Measurements from ENCODE around the gene ADAMTS8.
"Not testable (repeated sequence)": the region's sequence is repeated elsewhere in the genome, so short reads cannot be mapped to it uniquely, and the experiment has no call there.

ADAMTS8 gene

DNA sequence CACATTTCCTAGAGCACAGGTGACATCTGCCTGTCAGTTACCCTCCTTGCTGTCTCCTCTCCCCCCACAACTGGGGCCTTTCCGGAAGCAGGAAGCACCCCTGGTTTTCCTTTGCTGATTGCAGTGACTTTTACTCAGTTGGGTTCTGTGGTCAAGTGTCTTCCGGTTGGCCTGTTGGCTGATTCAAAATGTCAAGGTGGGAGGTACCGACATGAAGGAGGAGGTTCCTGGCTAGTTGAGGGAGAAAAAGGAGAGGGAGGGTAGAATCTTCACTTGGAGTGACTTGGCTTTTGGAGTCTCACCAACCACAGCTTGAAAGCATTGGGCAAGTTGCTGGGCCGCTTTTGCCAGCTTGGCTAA lies 10.7 kb upstream of the ADAMTS8 start:
- DNase-seq (no peak), ATAC-seq (replicated peaks) (peak; percentile 14)
- Mint-ChIP-seq H3K9me3 (no peaks in the 10 kb centered on the region), H3K27ac (peak overlapping the region in 1 of 2 donors; percentile 47), H3K4me3 (peak overlapping the region; percentile 23 to 52), H3K4me1 (ENCODE audit: low read depth in 2 of 2) (peaks cover 12 to 18% of the 10 kb centered on the region in 2 donors), H3K27me3 (no peaks in the 10 kb centered on the region), H3K36me3 (ENCODE audit: insufficient read depth) (peaks cover 7% of the 10 kb centered on the region)

DNA sequence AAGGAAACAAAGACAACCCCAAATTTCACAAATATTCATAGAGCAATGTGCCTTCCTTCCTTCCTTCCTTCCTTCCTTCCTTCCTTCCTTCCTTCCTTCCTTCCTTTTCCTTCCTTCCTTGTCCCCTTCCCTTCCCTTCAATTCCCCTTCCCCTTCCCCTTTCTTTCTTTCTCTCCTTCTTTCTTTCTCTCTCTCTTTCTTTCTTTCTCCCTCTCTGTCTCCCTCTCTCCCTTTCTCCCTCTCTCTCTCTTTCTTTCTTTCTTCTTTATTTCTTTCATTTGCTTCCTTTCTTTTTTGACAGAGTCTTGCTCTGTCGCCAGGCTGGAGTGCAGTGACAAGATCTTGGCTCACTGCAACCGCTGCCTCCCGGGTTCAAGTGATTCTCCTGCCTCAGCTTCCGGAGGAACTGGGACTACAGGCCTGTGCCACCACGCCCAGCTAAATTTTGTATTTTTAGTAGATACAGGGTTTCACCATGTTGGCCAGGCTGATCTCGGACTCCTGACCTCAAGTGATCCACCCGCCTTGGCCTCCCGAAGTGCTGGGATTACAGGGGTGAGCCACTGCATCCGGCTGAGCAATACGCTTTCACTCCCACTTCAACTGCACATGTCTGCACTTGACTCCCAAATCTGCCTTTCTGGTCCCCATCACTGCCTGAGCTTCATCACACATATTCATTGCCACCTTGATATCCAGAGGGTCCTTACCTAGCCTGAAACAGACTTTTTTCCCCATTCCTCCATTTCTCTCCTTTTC lies 10.2 kb upstream of the ADAMTS8 start:
- Mint-ChIP-seq H3K4me1 (ENCODE audit: low read depth in 2 of 2) (peaks cover 12 to 18% of the 10 kb centered on the region in 2 donors), H3K4me3 (peak overlapping the region; percentile 23 to 52), H3K27ac (peak overlapping the region in 1 of 2 donors; percentile 47)
- H3K27me3 Mint-ChIP-seq; ATAC-seq (replicated peaks); H3K36me3 Mint-ChIP-seq (ENCODE audit: insufficient read depth); H3K9me3 Mint-ChIP-seq; DNase-seq: not testable (repeated sequence)

GRCh38 chr11:130437848-130438247 lies 9.4 kb upstream of the ADAMTS8 start:
- Mint-ChIP-seq H3K4me1 (ENCODE audit: low read depth in 2 of 2) (peaks cover 12 to 18% of the 10 kb centered on the region in 2 donors), H3K9me3 (no peaks in the 10 kb centered on the region), H3K27me3 (peaks cover 0 to 3% of the 10 kb centered on the region in 2 donors), H3K4me3 (no peak overlapping the region), H3K27ac (no peak overlapping the region), H3K36me3 (ENCODE audit: insufficient read depth) (peaks cover 7% of the 10 kb centered on the region)
- ATAC-seq (replicated peaks) (no peak), DNase-seq (no peak)

DNA sequence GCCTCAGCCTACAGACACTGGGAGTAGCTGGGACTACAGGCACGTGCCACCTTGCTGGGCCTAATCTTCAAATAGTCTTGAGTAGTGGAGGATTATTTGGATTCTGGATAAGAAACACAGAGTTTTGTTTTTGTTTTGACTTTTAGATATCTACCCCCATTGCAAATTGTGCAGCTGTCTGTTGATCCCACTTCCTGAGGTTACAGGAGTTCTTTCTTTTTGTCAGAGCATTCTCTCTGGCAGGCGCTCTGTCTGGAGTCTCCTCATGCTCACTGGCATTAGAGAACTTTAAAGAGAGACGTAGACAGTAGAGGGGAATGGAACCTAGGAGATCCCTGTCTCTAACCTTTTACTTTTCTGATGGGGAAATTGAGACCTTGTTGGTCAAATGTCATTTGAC lies 7.8 kb upstream of the ADAMTS8 start:
- Mint-ChIP-seq H3K27ac (no peak overlapping the region), H3K27me3 (peaks cover 5 to 8% of the 10 kb centered on the region in 2 donors), H3K4me3 (no peak overlapping the region), H3K36me3 (ENCODE audit: insufficient read depth) (peaks cover 7% of the 10 kb centered on the region), H3K9me3 (no peaks in the 10 kb centered on the region), H3K4me1 (ENCODE audit: low read depth in 2 of 2) (peaks cover 13 to 18% of the 10 kb centered on the region in 2 donors)
- no peak for ATAC-seq (replicated peaks)
- DNase-seq = no peak

GRCh38 chr11:130435671-130436070 lies 7.3 kb upstream of the ADAMTS8 start:
- Mint-ChIP-seq H3K27ac (no peak overlapping the region), H3K4me3 (peak overlapping the region in 1 of 2 donors; percentile 15), H3K4me1 (ENCODE audit: low read depth in 2 of 2) (peaks cover 14 to 18% of the 10 kb centered on the region in 2 donors), H3K27me3 (peaks cover 10 to 13% of the 10 kb centered on the region in 2 donors), H3K36me3 (ENCODE audit: insufficient read depth) (peaks cover 7% of the 10 kb centered on the region), H3K9me3 (no peaks in the 10 kb centered on the region)
- DNase-seq = no peak
- ATAC-seq (replicated peaks) = no peak

DNA sequence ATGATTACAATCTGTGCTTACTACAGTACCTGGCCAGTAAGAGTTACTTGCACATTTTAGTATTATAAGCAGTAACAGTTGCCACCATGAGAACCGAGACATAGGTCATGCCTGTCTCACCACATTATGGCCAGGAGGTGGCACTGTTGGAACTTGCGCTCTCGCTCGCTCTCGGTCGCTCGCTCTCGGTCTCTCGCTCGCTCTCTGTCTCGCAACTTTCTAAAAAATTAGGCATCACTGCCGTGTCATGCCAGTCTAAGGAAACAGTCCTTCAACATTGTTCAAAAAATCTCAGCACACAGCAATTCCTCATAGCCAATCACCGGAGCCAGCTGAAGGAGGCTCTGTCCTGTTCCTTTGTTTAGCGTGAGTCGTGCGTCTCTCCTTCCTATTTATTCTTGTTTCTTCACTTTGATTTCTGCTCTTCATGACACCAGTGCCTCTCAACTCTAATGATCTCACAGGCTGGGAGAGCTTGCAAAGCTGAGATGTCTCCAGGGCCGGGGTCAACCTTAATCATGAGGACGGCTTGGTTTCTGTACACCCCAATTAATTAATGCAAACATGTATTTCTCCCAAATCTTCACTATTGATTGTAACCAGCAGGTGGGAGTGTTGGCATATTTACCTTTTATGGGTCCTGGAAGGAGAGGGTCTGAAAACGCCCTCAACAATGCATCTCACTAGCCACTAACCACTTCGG lies 6.3 kb upstream of the ADAMTS8 start:
- H3K9me3 Mint-ChIP-seq = no peaks in the 10 kb centered on the region
- peaks cover 7% of the 10 kb centered on the region for H3K36me3 Mint-ChIP-seq (ENCODE audit: insufficient read depth)
- H3K27ac Mint-ChIP-seq = no peak overlapping the region
- peaks cover 20 to 22% of the 10 kb centered on the region in 2 donors for H3K27me3 Mint-ChIP-seq
- ATAC-seq (replicated peaks) (peak; percentile 86), DNase-seq (peak; percentile 59 to 65 (median 64))
- peaks cover 14 to 17% of the 10 kb centered on the region in 2 donors for H3K4me1 Mint-ChIP-seq (ENCODE audit: low read depth in 2 of 2)
- no peak overlapping the region for H3K4me3 Mint-ChIP-seq

DNA sequence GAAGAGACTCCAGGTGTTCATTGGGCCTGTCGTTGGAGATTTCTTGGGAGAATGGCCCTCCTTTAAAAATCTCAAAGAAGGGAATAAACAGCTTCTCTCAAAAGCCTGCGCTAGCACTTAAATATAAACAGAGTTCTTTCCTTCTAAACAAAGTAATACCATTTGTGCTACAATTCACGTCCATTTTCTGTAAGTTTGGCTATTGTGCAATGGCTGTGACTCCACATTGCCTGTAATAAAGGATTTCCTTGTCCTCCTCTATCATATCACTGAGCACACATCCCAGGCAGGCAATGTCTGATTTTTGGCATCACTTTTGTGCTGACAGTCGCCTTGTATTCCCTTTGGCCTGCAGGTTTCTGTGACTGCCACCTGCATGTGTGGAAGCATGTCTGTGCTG lies 4.9 kb upstream of the ADAMTS8 start:
- peaks cover 3% of the 10 kb centered on the region for H3K36me3 Mint-ChIP-seq (ENCODE audit: insufficient read depth)
- no peak for ATAC-seq (replicated peaks)
- no peak overlapping the region for H3K27ac Mint-ChIP-seq
- no peak for DNase-seq
- H3K4me1 Mint-ChIP-seq (ENCODE audit: low read depth in 2 of 2) = peaks cover 11 to 13% of the 10 kb centered on the region in 2 donors
- peaks cover 33 to 35% of the 10 kb centered on the region in 2 donors for H3K27me3 Mint-ChIP-seq
- H3K4me3 Mint-ChIP-seq = no peak overlapping the region
- no peaks in the 10 kb centered on the region for H3K9me3 Mint-ChIP-seq

GRCh38 chr11:130431801-130432200 lies 3.4 kb upstream of the ADAMTS8 start:
- no peak overlapping the region for H3K4me3 Mint-ChIP-seq
- no peaks in the 10 kb centered on the region for H3K36me3 Mint-ChIP-seq (ENCODE audit: insufficient read depth)
- H3K4me1 Mint-ChIP-seq (ENCODE audit: low read depth in 2 of 2) = peaks cover 13 to 15% of the 10 kb centered on the region in 2 donors
- peaks cover 43% of the 10 kb centered on the region in 2 donors for H3K27me3 Mint-ChIP-seq
- no peaks in the 10 kb centered on the region for H3K9me3 Mint-ChIP-seq
- H3K27ac Mint-ChIP-seq = no peak overlapping the region
- ATAC-seq (replicated peaks) (no peak), DNase-seq (no peak)

DNA sequence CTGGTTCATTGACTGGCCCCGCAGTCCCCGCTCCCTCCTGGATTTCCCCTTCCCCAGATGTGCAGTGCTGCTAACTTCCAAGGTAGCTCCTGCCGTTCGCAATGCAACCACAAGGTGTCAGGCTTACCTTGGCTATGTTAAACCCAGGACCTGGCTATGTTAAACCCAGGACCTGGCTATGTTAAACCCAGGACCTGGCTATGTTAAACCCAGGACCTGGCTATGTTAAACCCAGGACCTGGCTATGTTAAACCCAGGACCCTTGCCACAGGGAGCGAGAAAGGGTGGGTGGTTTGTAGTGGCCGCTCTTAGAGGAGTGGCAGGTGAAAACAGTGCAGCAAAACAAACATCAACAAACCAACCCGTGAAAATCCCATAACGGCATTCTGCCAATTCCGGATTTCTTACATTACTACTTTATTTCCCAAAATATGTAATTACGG lies 2.9 kb upstream of the ADAMTS8 start:
- Mint-ChIP-seq H3K4me3 (no peak overlapping the region), H3K9me3 (no peaks in the 10 kb centered on the region), H3K27me3 (peaks cover 47% of the 10 kb centered on the region in 2 donors), H3K27ac (no peak overlapping the region), H3K4me1 (ENCODE audit: low read depth in 2 of 2) (peaks cover 13 to 15% of the 10 kb centered on the region in 2 donors), H3K36me3 (ENCODE audit: insufficient read depth) (no peaks in the 10 kb centered on the region)
- DNase-seq = peak; percentile 67 to 70 (median 70)
- ATAC-seq (replicated peaks) = peak; percentile 59

DNA sequence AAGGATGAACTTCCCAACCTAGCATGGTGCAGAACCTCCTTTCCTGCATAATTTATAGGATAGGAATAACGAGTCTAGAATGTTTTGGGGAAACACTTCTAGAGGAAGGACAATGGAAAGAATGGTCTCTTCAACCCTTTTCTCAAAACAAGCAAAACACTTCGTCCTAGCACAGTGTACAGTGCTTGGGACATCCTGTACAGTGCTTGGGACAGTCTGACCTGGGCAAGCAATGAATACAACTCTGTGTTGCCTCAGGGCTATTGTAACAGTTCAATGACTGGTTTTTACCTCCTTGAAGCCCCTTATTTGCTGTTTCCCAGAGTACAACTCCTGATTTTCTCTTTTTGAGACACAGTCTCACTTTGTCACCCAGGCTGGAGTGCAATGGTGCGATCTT lies 1.6 kb upstream of the ADAMTS8 start:
- no peak for DNase-seq
- Mint-ChIP-seq H3K4me1 (ENCODE audit: low read depth in 2 of 2) (peaks cover 13 to 15% of the 10 kb centered on the region in 2 donors), H3K27ac (no peak overlapping the region), H3K36me3 (ENCODE audit: insufficient read depth) (no peaks in the 10 kb centered on the region), H3K9me3 (no peaks in the 10 kb centered on the region), H3K27me3 (peaks cover 61% of the 10 kb centered on the region in 2 donors), H3K4me3 (no peak overlapping the region)
- ATAC-seq (replicated peaks) = no peak

- Mint-ChIP-seq H3K4me3 (peak overlapping the region; percentile 75 to 84), H3K27me3 (peaks cover 69% of the 10 kb centered on the region in 2 donors), H3K27ac (no peak overlapping the region), H3K36me3 (ENCODE audit: insufficient read depth) (no peaks in the 10 kb centered on the region), H3K9me3 (no peaks in the 10 kb centered on the region), H3K4me1 (ENCODE audit: low read depth in 2 of 2) (peaks cover 14 to 15% of the 10 kb centered on the region in 2 donors)
- DNase-seq (no peak), ATAC-seq (replicated peaks) (no peak)
Measured at GRCh38 chr11:130429120-130429681, 792 bp upstream of the ADAMTS8 start.

- no peak for DNase-seq
- peaks cover 14 to 15% of the 10 kb centered on the region in 2 donors for H3K4me1 Mint-ChIP-seq (ENCODE audit: low read depth in 2 of 2)
- peak; percentile 21 for ATAC-seq (replicated peaks)
- H3K27me3 Mint-ChIP-seq = peaks cover 69 to 84% of the 10 kb centered on the region in 2 donors
- H3K27ac Mint-ChIP-seq = no peak overlapping the region
- H3K9me3 Mint-ChIP-seq = no peaks in the 10 kb centered on the region
- H3K4me3 Mint-ChIP-seq = peak overlapping the region; percentile 70 to 79
- H3K36me3 Mint-ChIP-seq (ENCODE audit: insufficient read depth) = no peaks in the 10 kb centered on the region
Measured at GRCh38 chr11:130427581-130428315, 661 bp downstream of the ADAMTS8 start.

DNA sequence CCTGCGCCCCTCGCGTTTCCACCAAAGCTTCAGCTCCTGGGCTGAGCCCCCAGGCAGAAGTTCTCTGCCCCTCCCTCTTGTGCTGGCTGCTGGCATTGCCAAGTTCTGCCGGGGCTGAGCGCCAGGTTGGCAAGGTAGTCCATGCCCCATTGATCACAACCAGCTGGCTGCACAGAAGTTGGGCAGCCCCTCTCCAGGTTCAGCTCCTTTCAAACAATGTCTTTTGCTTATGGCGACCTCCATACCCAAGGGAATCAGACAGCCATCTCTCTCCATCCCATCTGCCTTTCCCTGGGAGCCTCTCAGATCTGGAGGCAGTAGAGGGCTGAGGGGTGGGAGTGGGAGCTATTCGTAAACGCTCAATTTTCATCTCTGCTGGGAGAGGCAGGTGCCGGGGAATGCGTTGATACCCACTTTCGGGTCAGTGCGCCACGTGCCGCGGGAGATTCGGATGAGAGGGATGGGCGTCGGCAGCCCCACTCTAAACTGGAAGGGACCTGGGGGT lies 1.5 kb downstream of the ADAMTS8 start:
- peaks cover 14 to 15% of the 10 kb centered on the region in 2 donors for H3K4me1 Mint-ChIP-seq (ENCODE audit: low read depth in 2 of 2)
- peak overlapping the region; percentile 70 to 79 for H3K4me3 Mint-ChIP-seq
- no peaks in the 10 kb centered on the region for H3K9me3 Mint-ChIP-seq
- H3K27ac Mint-ChIP-seq = no peak overlapping the region
- ATAC-seq (replicated peaks) = no peak
- peaks cover 68 to 92% of the 10 kb centered on the region in 2 donors for H3K27me3 Mint-ChIP-seq
- DNase-seq = no peak
- no peaks in the 10 kb centered on the region for H3K36me3 Mint-ChIP-seq (ENCODE audit: insufficient read depth)

All from effector memory CD8-positive, alpha-beta T cell (primary cell).